ENCODE results near the gene DAP.

Gene DAP

GRCh38 chr5:10788358-10788757, 27.3 kb upstream of the DAP start:
- no peak for TF ChIP-seq TAF1 (IDR thresholded peaks at IDR 0.05; ENCODE audit: borderline replicate concordance, insufficient read depth, low read length)
- no peak for TF ChIP-seq FOXP2 (optimal IDR thresholded peaks at IDR 0.05; ENCODE audit: borderline replicate concordance, extremely low read depth, extremely low read length, insufficient read depth)
- no peak for TF ChIP-seq SIN3A (IDR thresholded peaks at IDR 0.05; ENCODE audit: borderline replicate concordance, insufficient read depth, low read length)
- no peak for TF ChIP-seq REST (IDR thresholded peaks at IDR 0.05; ENCODE audit: insufficient read depth in 1 of 2, low read depth in 2 of 2, low read length in 2 of 2)
- no peak for TF ChIP-seq POLR2AphosphoS5 (IDR thresholded peaks at IDR 0.05; ENCODE audit: low read depth, low read length)

DNA sequence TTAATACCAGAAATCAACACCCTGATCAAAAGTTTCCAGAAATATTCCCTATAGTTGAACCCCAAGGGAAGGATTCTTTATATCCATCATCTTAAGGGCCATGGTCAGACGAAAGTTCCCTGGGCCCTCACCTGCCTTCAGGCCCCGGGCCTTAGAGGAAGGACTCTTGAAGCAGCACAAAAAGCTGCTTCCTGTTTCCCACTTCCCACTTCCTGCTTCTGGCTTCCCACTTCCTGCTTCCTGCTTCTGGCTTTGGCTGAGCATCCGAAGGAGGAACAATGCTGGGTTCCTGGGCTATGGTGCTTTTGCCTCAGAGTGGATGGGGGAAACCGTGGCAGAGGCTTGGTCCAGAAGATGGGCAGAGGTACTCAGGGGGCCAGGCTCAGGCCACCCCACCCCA, 25.8 kb upstream of the DAP start:
- TF ChIP-seq REST (IDR thresholded peaks at IDR 0.05; ENCODE audit: insufficient read depth in 1 of 2, low read depth in 2 of 2, low read length in 2 of 2) (no peak), TAF1 (IDR thresholded peaks at IDR 0.05; ENCODE audit: borderline replicate concordance, insufficient read depth, low read length) (no peak), FOXP2 (optimal IDR thresholded peaks at IDR 0.05; ENCODE audit: borderline replicate concordance, extremely low read depth, extremely low read length, insufficient read depth) (no peak), SIN3A (IDR thresholded peaks at IDR 0.05; ENCODE audit: borderline replicate concordance, insufficient read depth, low read length) (no peak), POLR2AphosphoS5 (IDR thresholded peaks at IDR 0.05; ENCODE audit: low read depth, low read length) (no peak)

GRCh38 chr5:10779592-10779991, 18.6 kb upstream of the DAP start:
- TF ChIP-seq SIN3A (IDR thresholded peaks at IDR 0.05; ENCODE audit: borderline replicate concordance, insufficient read depth, low read length) (no peak), POLR2AphosphoS5 (IDR thresholded peaks at IDR 0.05; ENCODE audit: low read depth, low read length) (no peak)

DNA sequence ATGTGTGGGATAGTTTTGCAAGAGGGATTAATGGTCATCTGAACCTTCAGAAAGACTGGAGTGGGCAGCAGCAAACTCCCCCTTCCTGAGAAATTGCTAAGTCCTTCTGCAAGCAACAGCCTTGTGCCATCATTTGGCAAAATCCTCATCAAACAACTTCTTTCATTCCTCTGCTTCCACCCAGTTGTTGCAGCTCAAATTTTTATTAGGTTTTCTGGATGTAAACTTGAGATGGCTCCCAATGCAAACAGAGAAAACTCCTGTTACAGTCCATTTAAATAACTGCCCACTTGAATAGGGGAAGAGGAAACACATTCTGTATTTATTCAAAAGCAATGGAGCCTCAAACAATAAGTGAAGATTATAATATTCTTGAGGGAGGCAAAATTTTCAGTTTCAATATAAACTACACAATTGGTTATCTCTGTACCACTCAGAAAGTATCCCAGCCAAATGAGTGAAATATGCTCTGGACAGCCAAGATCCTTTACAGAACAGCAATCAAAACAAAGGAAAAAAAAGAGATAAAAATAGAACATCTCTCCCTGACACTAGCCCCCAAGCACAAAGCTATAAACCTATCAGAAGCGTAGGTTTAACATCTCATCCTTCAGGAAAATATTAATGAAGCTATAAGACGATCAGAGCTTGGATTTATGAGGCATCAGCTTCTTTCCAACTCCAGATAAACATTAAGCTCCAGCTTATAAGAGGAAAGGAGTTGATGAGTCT, 17.3 kb upstream of the DAP start:
- TF ChIP-seq REST (IDR thresholded peaks at IDR 0.05; ENCODE audit: insufficient read depth in 1 of 2, low read depth in 2 of 2, low read length in 2 of 2), result no peak
- TF ChIP-seq POLR2AphosphoS5 (IDR thresholded peaks at IDR 0.05; ENCODE audit: low read depth, low read length), result no peak
- no peak for TF ChIP-seq TAF1 (IDR thresholded peaks at IDR 0.05; ENCODE audit: borderline replicate concordance, insufficient read depth, low read length)
- TF ChIP-seq SIN3A (IDR thresholded peaks at IDR 0.05; ENCODE audit: borderline replicate concordance, insufficient read depth, low read length), result no peak
- TF ChIP-seq FOXP2 (optimal IDR thresholded peaks at IDR 0.05; ENCODE audit: borderline replicate concordance, extremely low read depth, extremely low read length, insufficient read depth), result no peak

DNA sequence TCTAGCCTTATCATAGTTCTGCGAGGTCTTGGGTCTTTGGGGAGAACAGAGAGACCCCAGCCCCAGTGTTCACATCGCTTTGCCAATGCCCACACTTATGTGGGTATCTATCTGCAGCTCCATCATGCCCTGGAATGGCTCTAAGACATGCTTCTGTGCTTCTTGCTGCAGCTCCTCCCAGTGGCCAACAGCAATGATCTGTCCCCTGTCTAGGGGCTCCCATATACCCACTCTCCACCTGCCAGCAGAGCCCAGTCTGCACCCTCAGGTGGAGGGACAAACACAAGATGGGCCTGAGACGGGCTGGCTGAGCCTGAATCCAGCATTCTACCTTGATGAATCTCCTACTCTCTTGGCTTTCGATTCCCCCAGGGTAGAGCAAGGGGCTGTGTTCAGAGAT, 14.6 kb upstream of the DAP start:
- TF ChIP-seq FOXP2 (optimal IDR thresholded peaks at IDR 0.05; ENCODE audit: borderline replicate concordance, extremely low read depth, extremely low read length, insufficient read depth) (no peak), POLR2AphosphoS5 (IDR thresholded peaks at IDR 0.05; ENCODE audit: low read depth, low read length) (no peak), REST (IDR thresholded peaks at IDR 0.05; ENCODE audit: insufficient read depth in 1 of 2, low read depth in 2 of 2, low read length in 2 of 2) (no peak), SIN3A (IDR thresholded peaks at IDR 0.05; ENCODE audit: borderline replicate concordance, insufficient read depth, low read length) (no peak), TAF1 (IDR thresholded peaks at IDR 0.05; ENCODE audit: borderline replicate concordance, insufficient read depth, low read length) (no peak)
